NCI-H146 treated with DMSO at 0.1 percent for 48 hours (cell line): ENCODE results near the gene VWC2.
"Not testable (repeated sequence)": the region's sequence is repeated elsewhere in the genome, so short reads cannot be mapped to it uniquely, and the experiment has no call there.

Source experiments
- DNase-seq: peaks from one replicate; lab custom pipeline; 2025; ENCODE audit not compliant: unreplicated experiment; lab: John Stamatoyannopoulos, UW

Gene VWC2

DNA sequence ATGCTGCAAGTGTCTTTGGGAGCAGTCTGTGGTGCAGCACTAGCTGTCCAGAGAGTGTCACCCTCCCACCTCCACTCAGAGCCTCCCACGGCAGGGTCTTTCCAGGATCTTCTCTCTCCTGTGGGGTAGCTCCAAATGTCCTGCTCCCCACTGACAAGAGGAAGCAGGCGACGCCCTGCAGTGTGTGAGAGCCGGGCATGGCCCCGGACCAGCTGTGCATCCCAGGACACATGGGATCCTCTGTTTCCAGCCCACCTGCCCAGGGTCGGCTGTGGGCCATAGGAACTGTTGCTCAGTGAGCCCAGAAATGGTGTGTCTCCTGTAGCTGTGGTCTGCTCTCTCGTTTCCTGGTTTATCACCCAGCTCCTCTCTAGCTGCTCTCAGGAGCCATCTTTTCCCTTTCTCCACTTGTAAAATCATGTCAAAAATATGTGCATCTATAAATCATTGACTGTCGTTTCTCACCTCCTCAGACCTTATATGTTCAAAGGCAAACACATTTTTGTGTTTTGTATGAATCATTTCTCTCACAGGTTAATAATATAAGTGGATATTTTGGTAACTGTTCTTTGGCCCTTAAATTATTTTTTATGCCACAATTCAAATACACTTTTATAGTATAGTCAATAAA is 74.9 kb downstream of the VWC2 start:
- no peak for DNase-seq

DNA sequence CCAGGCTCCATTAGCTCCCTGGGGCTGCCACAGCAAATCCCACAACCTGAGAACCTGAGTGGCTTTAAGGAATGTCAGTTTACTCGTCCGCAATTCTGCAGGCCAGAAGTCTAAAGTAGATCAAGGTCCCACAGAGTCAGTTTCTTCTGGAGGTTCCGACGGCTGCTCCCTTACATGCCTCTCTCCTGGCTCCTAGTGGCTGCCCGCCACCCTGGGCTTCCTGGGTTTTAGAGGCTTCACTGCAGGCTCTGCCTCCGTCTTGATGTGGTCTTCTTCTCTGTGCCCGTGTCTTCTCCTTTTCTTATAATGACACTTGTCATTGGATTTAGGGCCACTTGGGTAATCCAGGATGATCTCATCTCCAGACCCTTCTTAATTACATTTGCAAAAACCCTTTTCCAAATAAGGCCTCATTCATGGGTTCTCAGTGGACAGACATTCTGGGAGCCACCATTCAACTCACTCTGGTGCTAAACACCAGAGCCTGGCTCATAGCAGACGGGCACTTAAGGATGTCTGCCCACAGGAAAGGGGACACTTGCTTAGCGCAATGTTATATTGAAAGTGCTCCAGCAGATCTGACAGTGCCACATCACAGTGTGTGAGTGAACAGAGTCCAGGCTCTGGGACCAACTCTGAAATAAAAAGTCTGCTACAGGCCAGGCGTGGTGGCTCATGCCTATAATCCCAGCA is 77.6 kb downstream of the VWC2 start:
- no peak for DNase-seq

DNA sequence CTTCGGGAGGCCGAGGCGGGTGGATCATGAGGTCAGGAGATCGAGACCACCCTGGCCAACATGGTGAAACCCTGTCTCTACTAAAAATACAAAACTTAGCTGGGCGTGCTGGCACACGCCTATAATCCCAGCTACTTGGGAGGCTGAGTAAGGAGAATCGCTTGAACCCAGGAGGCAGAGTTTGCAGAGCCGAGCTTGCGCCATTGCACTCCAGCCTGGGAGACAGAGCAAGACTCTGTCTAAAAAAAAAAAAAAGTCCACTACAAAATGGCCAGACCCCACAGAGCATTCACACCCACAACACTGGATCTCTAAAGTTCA is 78.1 kb downstream of the VWC2 start:
- DNase-seq: not testable (repeated sequence)

DNA sequence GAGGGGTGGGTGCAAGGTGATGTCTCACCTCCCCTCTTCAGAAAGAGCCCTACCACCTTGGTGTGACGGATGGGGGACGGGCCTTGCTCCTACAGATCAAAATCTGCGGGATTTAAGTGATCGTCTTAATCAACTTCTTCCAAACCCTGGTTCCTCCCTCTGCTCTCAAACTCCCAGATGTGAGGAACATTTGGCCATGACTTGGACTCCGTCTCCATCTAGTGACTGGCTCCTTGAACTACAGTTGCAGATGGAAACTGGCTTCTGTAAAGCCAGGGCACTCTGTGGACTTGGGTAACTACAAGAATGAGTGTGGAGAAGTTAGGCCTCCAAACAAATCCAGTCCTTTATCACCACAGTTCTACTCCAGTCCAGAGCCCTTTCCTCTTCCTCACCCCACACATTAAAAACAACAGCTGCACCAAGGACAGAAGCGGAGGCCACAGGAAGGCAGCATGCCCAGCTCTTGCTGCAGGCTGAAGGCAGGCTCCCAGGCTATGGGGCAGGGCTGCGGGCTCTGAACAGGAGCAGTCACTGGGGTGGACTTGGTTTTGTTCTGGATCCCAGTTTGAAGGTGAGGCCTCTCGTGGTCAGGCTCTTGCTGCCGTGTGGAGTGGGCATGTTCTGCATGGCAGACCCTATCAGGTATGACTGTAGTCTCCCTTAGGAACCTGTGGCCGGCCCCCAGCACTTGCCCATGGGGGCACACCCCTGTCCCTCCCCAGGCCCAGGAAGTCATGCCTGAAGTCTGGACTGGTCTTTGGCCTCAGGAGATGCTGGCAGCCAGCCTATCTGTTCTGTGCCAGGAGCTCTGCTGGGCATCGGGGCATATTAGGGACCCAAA is 79.4 kb downstream of the VWC2 start:
- DNase-seq: peak; percentile 4

DNA sequence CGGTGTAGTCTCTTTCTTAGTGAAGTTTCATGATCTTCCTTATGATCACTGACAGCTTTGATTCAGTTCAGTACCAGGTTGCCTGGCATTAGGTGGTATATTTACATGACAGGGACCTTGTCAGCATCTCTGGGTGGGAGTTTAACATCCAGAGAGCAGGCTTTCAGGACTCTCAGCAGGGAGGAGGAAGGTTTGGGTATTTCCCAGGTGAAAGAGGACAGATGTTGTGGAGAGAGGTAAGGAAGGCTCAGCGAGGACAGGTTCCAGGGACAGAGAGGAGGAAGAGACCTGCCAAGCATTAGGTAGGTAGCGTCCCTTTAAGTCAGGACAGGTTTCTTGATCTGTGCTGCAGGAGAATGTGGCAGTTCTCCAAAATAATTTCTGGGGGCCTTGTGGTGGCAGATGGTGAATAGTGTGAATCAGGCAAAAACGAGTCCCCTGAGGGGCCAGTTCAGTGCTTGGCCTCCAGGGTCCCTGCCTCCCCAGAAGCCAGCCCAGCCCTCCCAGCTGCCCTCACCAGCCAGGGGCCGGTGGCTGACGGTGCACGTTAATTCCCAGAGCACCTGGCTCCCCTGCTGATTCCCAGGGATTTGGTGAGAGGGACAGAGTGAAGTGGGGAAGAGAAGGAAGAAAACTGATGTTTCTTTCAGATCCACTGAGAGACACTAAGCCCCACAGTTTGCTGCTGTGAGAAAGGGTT is 82.0 kb downstream of the VWC2 start:
- DNase-seq: no peak

DNA sequence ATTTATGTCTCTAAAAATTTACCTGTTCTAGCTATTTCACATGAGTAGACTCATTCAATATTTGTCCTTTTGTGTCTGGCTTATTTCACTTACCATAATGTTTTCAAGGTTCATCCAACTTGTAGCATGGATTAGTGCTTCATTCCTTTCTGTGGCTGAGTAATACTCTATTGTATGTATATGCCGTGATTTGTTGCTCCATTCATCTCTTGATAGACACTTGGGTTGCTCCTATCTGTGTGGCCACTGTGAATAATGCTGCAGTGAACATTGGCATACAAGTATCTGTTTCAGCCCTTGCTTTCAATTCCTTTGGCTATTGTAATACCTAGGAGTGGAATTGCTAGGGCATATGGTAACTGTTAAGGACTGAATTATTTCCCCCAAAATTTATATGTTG is 86.9 kb downstream of the VWC2 start:
- no peak for DNase-seq

DNA sequence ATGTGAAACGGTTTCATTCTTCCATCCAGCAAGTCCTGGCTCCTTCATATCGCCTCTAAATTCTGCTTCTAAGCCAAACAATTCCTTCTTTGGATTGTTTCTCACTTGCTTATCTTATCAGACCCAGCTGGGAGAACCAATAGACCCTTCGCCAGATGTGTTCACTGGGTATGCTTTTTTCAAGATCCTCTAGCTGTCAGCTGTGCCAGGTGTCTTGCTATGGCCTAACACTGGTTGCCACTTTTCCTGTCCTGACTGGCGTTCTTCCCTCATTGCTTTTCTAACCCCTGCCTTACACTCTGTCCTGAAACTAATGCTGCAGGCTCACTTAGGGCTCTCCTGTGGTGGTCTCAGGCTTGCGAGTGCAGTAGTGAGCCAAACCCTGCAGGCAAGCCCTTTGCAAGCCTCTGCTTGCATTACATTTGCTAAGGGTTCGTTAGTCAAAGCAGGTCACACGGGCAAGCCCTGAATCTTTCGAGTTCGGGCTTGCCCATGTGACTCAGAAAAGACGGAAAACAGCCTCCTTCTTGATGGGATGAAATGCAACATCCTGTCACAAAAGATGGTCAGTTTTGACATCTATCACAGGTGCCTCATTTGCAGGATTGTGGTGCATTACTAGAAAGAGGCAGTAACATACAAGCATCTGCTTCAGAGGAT is 92.8 kb downstream of the VWC2 start:
- DNase-seq: no peak

DNA sequence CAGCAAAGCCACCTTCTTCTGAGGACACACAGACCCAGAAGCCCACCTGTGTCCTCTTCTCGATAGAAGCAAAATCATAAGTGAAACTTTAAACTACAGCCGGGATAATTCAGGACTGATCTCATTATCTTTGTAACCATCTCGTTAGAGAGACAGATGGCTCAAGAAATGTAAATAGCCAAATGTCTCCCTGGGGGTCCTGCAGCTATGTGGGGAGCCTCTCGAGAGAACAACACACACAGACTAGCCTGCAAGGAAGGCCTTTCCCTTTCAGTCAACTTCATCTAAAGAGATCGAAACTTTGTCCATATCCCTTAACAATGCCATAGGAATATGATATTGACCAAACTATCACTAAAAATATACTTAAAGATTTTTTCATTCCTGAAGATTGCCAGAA is 93.5 kb downstream of the VWC2 start:
- no peak for DNase-seq

DNA sequence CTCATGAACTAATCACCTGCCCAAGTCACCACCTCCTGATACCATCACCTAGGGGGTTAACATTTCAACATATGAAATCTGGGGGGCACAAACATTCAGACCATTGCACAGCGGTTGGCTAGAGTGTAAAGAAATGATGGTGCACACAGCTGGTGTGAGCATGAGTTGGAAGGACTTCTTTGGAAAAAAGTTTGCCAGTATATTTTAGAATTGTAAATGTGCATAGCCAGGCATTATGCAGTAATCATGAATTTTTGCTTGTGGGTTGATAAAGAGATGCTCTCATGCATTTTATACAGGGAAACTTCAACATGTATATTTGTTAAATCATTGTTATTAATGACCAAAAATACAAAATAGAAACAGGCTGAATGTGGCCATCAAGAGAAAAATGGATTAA is 100.0 kb downstream of the VWC2 start:
- DNase-seq: no peak

DNA sequence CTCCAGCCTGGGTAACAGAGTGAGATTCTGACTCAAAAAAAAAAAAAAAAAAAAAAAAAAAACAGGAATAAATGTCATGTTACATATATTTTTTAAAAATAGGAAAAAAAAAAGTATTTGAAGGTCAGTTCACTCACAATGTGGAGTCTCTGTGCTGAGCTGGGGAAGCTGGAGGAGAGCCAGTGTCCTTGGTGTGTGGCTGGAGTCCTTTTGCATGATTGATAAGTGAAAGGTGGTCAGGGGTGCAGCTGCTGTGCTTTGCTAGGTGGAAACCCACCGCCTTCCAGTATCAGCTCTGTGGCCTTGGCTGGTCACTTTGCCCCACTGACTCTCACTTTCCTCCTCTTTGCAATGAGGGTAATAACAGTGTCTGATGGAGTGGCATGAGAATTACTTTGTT is 101.9 kb downstream of the VWC2 start:
- no peak for DNase-seq

DNA sequence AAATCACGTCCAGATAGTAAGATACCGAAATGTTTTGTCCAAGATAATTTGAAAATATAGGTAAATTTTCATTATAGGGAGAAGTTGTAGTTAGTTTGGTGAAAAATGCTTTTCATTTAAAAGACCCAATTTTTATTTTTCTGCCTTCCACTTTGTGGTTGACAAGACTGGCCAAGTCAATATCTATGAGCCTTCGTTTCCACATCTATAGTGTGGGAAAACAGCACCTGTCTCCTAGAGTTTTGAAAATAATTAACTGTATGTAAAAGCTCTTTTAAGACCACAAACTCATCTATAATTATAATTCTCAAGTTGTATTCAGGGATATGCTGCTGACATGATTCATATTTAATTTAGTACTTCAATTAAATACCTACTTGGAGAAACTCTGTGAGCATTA is 102.8 kb downstream of the VWC2 start:
- DNase-seq: no peak

DNA sequence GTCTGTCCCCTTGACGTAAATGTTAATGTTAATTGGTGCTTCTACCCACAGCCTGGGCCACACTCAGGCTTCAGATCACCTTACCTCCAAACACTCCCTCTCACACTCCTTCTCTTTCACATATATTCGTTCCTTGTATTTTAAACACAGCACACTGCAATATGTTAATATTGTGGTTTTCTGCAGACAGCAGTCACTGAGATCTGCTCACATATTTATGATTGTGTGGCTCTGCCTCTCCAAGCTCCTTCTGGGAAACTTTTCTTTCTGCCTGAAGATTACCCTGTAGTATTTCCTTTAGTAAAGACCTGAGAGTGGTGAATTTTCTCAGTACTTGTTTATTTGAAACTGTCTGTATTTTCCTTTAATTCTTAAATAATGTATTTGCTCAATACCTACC is 104.7 kb downstream of the VWC2 start:
- no peak for DNase-seq

DNA sequence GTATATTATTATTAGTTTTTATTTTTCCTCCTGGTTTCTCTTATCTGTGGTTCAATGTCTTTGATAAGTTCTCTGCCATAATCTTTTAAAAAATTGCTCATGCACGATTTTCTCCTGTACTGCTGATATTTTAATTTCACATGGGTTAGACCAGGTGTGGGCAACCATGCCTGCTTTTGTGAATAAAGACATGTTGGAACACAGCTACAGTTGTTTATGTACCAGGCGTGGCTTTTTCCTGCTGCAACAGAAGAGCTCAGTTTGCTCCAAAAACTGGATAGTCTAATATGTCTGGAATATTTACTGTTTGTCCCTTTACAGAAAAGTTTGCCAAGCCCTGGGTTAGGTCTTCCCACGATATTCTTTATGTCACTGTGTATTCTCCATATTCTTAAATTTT is 105.2 kb downstream of the VWC2 start:
- no peak for DNase-seq

DNA sequence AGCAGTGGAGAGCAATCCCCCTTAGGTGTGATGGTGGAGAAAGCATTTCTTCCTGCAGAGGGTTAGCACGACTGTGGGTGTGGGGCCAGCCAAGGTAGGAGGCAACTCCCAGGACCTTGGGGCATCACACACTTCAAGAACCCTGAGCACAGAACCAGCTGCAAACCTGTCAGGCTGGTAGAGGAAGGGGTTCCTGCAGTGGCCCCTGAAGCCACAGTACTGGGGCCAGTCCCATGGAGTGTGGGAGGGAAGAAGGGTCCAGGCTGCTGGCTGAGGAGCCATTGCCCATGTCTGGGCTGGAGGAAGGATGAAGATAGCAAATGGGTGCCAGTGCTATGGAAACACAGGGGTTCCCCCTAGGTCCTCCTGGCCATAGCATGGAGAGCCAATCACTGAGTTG is 110.5 kb downstream of the VWC2 start:
- DNase-seq: no peak

DNA sequence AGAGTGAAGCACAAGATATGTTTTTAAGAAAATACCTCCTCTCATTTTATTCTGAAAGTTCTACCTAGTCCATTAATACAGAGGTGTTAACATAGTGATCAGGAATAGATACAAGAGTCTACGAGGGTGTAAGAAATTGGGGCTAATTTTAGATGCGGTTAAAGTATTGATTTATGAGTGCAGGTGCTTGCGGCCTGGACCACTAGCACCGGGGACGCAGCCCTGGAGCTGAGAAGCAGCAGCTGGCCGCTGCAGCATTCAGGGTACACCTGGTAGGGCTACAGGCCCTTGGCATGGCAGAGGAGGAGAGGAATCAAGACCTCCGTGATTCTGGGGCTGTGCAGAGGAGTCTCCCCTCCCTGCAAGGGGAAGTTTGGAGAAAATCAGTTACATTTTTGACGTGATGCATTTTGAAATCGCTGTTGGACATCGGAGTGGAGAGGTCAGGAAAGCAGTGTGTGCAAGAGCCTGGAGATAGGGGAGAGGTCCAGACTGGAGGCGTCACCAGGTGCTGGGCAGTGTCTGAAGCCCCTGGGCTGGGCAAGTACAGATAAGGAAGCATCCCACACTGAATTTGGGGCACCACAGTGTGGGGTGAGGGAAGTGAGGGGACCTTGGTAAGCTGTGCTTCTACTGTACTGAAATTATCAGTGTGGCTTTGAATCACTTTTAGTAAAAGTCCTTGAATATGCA is 112.3 kb downstream of the VWC2 start:
- DNase-seq: no peak

DNA sequence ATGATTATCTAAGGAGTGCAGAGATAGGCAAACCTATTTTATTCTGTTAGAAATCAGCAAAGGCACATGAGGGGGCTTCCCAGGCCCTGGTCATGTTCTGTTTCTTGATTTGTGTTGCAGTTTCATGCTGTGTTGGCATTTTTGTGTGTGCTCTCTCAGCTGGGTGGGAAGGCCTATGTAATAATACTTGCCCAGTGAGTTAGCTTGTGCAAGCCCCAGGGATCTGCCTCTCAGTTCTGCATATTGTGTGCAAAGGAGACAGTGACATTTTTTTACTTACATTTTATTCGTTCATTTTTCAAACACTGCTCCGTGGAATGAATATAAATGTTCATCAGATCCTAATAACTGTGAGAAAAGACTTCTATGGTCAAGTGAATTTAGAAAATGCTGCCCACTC is 119.0 kb downstream of the VWC2 start:
- DNase-seq: no peak

DNA sequence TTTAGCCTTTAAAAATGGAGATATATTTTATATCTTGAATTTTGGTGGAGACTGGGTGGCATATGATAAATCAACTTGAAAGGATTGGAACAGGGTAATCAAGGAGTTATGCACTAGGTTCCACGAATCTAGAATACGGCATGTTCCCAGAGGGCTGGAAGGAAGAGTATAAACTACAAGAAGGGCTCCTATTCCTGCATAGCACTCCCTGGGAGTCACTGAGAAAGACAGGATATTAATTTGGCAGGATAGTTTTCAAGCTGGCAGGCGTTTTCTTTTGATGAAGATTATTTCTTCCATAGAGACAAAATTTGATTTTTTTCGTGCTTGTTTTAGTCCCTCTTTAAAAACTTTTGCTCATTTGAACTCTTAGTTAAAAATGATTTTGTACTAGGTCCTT is 119.7 kb downstream of the VWC2 start:
- DNase-seq: no peak

DNA sequence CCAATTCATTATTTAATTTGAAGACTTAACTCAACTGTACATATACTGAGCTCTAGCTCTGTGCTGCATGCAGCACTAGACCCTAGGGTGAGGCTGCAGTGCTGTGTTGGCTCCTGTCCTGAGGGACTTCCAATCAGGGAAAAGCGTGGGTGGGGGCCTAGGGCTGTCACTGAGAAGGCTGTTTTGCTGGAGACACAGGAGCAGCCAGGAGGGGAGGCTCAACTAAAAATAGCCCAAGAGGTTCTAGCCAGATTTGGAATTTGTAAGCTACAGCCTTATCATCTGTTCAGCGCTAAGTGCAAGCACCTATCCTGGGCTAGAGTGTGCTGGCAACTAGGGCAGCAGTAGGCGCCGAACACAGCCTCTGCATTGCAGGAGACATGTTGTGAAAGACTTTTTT is 121.1 kb downstream of the VWC2 start:
- DNase-seq: no peak

DNA sequence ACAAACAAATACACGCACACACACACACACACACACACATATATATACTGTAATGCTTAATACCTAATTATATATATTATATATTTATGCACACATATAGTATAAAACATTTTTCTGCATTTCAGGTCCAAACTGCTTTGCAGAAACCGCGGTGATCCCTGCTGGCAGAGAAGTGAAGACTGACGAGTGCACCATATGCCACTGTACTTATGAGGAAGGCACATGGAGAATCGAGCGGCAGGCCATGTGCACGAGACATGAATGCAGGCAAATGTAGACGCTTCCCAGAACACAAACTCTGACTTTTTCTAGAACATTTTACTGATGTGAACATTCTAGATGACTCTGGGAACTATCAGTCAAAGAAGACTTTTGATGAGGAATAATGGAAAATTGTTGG is 138.5 kb downstream of the VWC2 start:
- DNase-seq: no peak

DNA sequence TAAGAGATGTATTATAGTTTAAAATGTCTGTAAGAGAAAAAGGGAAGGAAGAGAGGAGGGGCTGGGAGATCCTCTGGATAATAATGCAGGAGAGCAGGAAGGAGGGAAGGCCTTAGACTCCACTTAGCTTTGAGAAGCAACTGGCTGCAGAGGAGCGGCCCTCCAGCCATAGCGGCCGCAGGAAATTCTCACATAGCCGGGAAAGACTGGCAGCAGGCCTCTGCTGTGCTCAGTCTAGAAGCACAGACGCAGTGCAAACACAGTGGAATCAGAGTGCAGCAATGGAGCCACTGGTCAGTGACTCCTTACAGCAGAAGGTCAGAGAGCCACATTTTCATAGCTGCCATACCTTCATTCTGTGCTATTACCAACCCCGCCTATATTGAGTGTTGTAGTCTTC is 153.3 kb downstream of the VWC2 start:
- no peak for DNase-seq

DNA sequence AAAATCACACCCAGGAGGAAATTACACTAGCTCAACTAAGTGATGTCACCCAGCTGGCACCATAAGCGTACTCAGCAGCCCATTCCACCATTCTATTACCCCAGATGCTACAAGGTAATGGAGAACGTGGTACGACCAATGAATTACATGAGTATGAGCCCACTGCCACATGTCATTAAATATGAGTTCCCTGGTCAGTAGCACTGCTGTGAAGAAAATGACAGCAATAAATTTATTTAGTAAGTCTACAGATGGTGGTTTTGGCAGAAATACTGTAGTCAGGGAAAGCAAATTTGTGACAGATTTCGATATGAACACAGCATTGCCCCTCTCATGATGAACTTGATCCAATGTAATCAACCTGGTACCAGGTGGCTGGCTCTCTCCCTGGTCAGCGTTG is 154.2 kb downstream of the VWC2 start:
- DNase-seq: no peak
